Occipital lobe (tissue), 2 donors: Measurements from ENCODE around the gene ARMC3. TPM values are rescaled to one million over a fixed set of nuclear protein-coding genes. Genes with fewer than 3 reads are reported as not detected.
"Not testable (repeated sequence)": the region's sequence is repeated elsewhere in the genome, so short reads cannot be mapped to it uniquely, and the experiment has no call there.

Experiments used
- DNase-seq: peaks from one replicate; lab custom pipeline; 2025; lab: John Stamatoyannopoulos, UW
- total RNA-seq: library from RNA; depleted of rRNA; stranded (reverse); fragments of >200 nt; gene quantifications from one replicate; pipeline ENCODE4 v1.2.3, GENCODE V29; 2014

The ARMC3 gene
- total RNA-seq, 1 donor from 2014 or later = 5.1 TPM

DNA sequence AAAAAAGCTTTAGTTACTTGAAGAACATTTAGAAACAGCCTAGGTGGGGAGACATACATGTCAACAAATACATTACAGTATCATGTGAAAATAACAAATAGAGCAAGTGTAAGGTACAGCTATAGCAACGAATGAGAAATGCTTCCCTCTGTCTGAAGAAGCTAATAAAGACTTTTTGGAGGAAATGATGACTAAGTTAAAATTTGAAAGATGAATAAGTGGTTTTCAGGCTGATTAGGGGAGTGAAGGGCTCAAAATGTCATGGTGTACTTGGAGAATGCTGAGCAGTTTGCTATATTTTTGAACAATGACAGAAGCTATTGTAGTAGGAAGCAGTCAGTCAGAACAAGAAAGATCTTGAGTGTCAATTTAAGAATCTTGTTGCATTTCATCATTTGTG is 2.8 kb upstream of the ARMC3 start:
- no peak for DNase-seq

DNA sequence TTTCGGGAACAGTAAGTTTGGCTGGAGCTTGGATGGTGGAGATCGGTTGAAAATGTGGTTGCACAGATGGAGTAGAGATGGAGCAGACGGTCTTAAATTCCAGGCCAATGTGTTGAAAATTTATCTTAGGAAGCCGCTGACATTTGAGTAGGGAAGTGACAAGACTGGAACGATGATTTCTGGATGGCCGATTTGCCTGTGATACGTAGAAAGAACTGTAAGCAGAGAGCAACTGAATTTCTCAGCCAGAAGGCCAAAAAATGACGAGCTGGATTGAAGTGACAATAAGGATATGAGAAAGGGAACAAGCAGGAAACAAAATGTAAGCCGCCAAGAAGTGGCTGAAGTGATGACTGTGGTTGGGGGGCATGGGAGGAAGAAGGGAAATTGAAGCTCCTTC is 687 bp upstream of the ARMC3 start:
- DNase-seq = no peak

DNA sequence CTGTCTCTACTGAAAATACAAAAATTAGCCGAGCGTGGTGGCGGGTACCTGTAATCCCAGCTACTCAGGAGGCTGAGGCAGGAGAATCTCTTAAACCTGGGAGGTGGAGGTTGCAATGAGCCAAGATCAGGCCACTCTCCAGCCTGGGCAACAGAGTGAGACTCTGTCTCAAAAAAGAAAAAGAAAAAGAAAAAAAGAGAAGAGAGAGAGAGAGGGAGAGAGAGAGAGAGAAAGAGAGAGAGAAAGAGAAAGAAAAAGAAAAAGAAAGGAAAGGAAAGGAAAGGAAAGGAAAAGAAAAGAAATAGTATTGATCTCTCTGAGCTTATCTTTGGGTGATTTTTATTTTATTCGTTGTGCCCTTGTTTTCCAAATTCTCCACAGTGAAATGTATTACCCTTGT is 1.2 kb downstream of the ARMC3 start:
- DNase-seq = not testable (repeated sequence)

DNA sequence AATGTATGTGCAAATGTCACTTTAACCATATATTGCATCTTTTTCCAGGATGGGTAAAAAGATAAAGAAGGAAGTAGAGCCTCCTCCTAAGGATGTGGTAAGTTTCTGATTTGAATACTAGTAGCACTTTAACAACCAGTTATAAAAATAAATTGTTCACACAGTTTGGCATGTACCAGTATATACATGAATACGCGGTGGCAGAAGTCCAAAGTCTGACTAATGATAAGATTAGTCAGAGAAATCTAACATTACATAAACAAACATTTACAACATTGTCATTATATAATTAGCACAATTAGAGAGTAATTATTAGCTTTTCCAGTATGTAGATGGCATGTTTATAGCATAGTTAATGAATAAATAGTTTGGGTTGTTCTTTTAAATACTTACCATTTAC is 4.1 kb downstream of the ARMC3 start:
- DNase-seq = no peak

DNA sequence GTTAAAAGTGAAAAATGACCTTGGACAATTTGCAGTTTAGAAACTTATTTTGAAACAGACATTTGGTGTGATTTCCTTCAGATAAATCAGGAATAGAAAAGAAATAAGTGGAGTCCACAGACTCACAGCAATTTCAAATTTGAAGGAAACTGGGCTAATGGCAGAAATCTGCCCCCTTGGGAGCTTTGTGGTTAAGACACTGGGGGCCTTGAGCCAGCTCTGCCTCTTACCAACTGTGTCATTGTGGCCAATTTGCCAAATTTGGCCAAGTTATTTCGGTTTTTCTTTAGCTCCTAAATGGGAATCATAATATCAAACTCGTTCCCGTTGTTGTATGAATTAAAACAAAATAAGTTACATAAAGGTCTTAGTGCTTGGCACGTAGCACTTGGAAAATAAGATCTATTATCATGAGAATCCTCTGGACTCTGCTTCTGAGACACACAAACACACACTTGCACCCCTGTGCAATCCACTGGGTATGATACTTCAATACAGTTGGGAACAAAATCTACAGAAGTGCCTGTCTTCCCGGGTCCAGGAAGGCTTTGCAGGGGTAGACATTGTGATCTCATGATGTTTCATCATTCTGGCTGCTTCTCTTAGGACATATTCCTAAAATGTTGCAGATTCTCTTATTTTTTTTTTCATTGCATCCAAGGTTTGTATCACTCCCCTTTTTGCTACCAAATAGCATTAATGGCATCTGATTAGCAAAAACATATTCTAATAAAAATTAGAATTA is 4.9 kb downstream of the ARMC3 start:
- DNase-seq = no peak

DNA sequence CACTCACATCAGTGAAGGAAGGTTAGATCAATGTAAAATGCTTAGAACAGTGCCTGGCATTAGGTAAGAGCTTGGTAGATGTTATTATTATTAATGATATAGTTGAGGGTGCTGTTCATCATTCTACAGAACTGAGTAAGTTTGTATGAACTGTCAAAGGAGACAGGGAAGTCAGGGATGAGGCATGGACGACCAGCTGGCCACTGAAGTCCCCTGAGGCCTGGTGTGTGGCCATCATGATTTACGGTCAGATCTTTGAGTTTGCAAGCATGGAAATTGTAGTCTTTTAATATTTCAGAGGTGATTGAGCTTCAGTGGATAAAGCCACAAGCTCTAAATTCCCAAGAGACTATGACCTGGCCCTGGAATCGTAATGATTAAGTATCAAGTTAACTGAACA is 6.9 kb downstream of the ARMC3 start:
- DNase-seq = no peak

DNA sequence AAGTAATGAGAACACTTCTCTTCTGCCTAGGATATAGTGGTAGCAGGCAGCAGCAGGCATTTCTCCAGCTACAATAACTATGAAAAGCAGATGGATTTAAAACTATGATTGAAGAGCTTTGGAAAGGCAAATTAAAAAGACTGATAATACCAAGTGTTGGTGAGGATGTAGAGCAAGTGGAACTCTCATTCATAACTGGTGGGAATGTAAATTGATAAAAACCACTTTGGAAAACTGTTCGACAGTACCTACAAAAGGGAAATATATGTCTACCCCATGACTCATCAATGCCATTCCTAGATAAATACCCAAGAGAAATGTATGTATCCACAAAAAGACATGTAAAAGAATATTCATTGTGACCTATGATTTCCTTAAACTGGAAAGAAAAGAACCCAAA is 14.6 kb downstream of the ARMC3 start:
- no peak for DNase-seq

DNA sequence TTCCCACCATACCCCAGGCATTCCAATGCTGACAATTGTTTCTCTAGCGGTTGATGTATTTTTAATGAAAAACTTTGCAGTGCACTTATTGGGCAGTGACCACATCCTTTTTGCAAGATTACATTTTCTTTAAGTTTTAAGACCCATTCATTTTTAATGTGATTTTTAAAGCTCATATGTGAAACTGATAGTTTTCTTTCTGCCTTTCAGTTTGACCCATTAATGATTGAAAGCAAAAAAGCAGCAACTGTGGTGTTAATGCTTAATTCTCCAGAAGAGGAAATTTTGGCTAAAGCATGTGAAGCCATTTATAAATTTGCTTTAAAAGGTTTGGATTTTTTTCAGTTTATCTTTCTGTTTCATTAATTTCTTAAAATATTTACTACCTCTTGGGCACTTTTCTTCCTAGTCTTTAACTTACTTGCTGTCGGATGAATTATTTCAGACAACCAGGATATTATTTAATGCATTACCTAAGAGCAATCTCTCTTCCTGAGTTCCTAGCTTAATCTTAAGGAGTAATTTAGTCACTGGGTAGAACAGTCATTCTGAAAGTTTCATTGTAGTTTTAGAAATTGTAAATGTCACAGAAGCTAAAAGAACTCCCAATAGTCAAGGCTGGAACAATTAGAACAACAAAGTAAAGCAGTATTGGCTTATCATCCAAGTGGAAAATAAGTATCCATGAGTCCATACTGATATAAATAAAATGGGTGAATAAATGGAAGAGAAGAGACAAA is 18.3 kb downstream of the ARMC3 start:
- DNase-seq = no peak

DNA sequence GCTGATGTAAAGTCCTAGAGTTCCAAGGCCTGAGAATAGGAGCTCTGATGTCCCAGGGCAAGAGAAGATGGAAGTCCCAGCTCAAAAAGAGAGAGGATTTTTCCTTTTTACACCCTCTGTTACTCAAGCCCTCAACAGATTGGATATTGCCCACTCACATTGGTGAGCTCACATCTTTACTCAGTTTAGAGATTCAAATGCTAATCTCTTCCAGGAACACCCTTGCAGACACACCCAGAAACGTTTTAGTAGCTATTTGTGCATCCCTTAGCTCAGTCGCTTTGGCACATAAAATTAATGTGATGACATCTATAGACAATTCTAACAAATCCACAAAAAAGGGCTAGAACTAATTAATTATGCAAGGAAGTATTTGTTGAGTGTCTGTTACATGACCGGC is 27.1 kb downstream of the ARMC3 start:
- no peak for DNase-seq

DNA sequence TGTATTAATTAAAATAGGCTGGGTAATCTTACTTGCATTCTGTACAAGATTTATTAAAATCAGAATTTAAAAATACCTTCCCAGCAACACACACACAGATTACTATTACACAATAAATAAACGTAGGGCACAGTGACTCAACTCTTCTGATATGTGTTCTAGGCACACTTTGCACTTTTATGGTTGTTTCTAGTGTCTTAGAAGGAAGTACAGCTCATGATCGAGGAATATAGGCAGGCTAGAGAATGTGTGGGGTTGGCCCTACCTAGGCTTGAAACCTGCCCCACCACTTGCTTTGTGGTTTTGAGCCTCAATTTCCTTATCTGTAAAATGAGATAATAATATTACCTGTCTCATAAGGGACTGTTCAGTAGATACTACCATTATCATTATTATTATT is 30.5 kb downstream of the ARMC3 start:
- no peak for DNase-seq

DNA sequence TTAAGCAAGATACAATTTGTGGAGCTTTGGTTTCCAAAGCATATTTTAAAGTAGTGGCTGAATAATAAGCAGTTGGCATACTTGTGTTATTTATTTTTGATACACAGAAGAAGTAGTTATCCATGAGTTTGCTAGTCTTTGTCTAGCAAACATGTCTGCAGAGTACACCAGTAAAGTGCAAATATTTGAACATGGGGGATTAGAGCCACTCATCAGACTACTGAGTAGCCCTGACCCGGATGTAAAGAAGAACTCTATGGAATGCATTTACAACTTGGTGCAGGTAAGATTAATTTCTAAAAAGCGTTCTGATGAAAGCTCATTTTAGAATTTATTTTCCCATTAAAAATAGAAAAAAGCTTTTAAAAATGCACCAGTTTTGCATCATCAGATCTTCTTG is 31.4 kb downstream of the ARMC3 start:
- DNase-seq = no peak

DNA sequence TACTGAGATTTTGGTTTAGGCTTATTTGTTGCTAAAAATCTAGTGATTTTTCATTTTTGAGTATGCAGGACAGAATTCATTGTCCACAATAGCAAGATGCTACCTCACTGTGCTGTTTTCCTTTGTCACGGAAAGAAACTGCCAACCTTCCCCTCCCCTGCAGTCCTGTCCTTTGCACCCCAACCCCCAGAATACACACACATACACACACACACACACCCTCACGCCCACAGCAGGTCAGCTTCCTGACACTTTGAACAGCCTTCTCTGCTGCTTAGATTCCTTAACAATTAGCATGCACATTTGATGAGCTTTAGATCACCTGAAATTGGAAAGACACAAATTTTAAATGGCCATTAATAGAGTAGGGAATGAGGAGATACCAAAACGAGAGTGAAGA is 32.1 kb downstream of the ARMC3 start:
- no peak for DNase-seq

DNA sequence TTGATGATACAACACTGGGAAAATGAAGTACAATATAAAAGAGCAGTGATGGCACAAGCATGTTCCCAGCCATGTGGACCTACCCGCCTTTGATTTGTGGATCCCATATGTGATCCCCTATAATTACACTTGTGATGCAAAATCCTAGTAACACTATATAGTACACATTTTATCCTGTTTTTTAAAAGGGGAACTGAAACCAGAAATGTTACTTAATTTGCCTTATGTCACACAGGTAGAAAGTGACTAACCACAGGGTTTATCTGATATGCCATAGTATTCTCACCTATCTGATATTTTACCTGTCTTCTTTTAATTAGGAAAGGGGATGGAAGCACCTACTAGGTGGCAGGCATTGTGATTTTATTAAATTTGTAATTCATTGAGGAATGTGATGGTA is 35.0 kb downstream of the ARMC3 start:
- no peak for DNase-seq

DNA sequence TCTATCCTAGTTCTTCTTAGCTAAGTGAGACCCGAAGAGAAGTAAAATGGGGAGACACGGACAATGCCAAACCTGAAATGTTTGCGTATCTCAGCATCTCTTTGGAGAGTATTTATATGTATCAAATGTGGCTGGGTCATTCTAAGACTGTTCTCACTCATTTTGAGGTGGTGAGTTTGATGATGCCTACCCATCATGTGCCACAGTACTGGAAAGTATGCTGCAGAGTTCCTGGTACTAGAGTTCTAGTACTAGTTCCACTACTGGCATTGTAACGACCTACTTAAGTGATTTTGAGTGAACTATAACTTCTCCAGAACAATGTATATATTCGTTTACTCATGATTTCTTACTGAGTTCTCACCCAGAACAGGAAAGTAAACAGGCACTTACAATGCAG is 41.9 kb downstream of the ARMC3 start:
- DNase-seq = no peak

DNA sequence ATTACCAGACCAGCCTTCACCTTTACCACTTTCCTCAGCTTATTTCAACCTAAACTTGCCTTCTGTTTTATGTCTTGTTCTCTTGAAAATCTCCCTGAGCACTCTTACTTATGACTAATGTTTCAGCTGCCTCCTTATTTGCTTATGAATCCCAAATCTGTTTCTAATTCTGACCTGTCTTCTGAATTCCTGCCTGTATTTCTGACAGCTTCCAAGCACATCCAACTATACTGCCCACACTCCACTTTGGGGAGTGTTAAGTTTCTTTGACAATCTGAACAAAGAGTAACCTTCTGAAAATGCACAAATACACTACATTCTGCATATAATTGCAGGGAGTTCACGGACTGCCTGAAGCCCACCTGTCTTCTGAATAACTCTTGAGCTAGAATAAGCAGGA is 48.7 kb downstream of the ARMC3 start:
- no peak for DNase-seq

DNA sequence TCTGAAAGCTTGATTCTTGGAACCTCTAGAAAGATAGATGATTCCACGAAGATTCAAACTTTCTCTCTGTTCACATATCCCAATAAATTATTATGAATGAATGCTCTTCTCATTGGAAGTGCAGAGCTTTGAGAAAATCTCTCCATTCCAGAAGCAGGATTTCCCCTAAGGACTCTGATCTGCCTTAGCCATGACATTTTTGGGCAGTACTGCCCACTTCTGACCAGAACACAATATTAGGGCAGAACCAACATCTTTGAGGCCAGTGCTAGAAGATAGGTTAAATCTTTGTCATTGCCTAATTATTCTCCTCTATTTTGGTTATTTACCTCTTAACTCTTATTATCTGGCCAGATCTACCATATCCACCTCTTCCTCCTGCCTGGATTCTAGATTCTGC is 49.9 kb downstream of the ARMC3 start:
- DNase-seq = no peak

DNA sequence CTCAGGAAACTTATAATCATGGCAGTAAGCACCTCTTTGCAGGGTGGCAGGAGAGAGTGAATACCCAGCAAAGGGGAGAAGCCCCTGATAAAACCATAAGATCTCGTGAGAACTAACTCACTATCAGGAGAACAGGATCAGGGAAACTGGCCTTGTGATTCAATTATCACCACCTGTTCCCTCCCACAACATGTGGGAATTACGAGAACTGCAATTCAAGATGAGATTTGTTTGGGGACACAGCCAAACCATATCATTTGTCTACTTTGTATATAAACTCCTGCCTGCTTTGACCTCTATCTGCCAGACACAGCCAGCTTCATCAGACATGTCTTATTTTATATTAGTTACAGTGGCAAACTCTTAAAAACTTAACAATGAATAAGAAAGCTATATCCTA is 50.4 kb downstream of the ARMC3 start:
- no peak for DNase-seq

DNA sequence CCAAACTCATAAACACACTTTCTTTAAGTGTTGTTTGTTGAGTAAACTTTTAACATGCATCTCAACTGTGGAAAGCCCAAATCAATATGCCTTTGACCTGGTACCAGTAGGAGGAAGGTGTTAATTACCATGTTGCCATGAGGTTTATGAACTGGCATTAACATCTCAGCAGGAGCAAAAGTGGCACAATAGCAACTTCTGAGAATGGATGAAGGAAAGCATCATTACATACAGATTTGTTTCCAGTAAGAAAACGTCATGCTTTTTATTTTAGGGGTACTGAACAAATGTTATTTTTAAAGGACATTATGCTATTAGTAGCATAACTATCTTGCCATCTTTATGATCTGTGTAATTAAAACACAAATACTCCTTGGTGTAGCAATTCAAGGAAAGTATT is 51.1 kb downstream of the ARMC3 start:
- no peak for DNase-seq

DNA sequence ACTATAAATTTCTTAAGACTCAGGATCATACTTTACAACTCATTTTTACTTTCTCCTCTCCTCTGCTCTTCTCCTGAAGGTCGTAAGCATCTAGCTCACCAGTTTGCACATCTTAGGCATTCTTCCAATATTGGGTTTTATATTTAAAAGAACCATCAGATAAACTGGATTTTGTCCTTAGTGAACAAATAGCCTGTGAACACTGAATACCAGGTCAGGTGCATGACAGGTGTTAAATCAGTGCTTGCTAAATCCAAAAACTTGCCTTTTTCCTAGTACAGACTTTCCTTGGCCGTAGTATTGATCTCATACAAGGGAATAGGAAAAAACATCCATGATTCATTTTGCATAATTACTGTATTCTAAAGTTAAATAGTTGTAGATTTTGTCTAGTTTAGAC is 53.0 kb downstream of the ARMC3 start:
- DNase-seq = no peak

DNA sequence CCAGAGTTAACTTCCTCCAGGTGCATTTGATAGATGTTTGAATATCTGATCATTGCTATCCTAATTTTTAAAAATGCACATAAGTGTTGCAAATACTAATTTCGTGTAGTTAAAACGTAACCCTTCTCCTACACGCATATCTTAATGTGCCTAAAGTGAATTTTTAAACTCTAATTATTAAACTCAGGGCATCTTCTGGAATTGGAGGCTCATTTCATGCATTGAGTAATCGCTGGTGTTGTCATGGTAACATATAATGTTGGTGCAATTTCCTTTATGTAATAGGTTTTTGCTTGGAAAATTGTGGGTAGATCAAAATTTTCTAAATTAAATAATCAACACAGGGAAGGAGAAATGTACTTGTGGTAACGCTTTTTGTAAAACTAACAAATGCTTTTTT is 56.2 kb downstream of the ARMC3 start:
- DNase-seq = no peak

DNA sequence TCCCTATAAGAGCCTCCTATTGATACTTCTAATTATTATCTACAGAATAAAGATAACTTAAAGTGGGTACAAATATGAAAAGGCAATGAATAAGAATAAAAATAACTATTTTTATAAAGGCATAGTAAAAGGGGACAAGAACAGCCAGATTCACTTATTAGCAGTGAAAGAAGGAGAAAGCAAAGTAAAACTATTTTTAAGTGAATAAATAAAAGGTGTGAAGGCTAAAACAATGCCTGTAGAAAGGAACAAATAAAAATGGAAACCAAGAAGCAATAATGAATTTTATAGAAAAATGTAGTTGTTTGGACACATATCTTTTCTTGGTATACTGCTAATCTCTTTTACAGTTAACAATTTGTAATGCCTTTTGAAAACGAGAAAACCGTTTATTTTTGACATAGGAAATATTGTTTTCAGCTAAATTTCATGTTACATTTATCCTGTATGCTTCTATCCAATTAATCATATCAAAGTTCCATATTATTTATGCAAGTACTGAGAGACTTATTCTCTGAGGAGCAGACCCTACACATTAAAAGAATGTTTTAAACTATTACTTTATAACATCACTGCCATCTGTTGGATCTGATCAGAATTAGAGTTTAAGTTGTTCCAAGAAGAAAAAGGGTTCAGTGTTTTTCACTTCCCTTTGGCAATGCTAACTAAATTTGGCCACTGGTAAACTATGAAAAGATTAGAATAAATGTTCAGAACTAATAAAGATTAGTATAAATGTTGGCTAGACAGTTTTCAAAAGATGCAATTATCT is 59.1 kb downstream of the ARMC3 start:
- no peak for DNase-seq

DNA sequence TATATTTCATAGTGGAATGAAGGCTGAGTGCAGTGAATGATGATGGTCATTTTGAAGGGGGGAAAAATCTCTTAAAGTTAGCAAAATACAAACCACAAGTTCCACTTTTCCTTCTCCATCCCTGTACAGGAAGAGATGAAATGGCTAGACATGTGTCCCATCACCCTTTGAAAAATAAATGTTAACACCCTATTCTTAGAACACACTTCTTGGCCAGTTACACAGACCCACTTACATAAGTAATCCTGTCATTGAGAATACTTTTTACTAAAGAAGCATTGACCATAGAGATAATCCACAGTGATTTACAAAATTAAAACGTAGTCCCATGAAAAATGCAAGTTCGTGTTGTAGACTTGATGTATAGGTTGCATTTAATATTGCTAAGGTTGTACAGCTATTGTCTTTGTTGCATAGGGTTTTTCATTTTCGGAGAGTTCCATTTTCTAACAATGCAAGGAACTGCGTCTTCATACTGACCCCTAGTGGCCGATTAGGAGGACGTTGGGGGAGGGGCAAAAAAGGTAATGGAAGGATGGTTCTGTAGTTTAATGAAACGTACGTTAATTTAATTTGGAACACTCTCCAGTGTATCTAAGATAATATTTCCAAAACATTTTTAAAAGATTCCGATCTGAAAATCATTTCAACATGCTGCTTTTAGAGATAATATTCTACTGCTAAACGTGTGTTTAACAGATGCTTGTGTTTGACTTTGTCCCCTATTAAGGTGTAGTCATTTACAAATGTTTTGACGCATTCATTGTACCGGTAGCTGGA is 60.9 kb downstream of the ARMC3 start:
- DNase-seq = peak; percentile 29
